ENCODE data around the gene HCK.

GRCh38 chr20:32138921-32139320 lies 86.9 kb downstream of the HCK start:
- no peak for TF ChIP-seq CTCF (IDR thresholded peaks at IDR 0.05)
- no peak for TF ChIP-seq POLR2A (IDR thresholded peaks at IDR 0.05)

All from lower leg skin (tissue), 3 donors.